Measurements from ENCODE around the gene RBMY1D. TPM values are rescaled to one million over a fixed set of nuclear protein-coding genes. Genes with fewer than 3 reads are reported as not detected.

RBMY1D gene
- total and polyA plus RNA-seq, 2 donors from 2014 or later = not detected

GRCh38 chrY:21839489-21839888 lies 54.8 kb downstream of the RBMY1D start:
- FAIRE-seq (no peak), DNase-seq (no peak)
- no peaks in the 10 kb centered on the region for H3K4me1 ChIP-seq (ENCODE audit: control insufficient read depth in 2 of 3, insufficient read depth in 2 of 3, low read depth in 1 of 3, low read length in 3 of 3)
- H3K9ac ChIP-seq (ENCODE audit: low read length in 3 of 3) = no peak overlapping the region
- no peak overlapping the region for H3K4me3 ChIP-seq (ENCODE audit: low read length in 3 of 3)
- intact Hi-C loops (cut with DNase I) = no loop called here
- H3K27me3 ChIP-seq (ENCODE audit: control insufficient read depth, insufficient read depth, low read length) = no peaks in the 10 kb centered on the region
- TF ChIP-seq CTCF (IDR thresholded peaks at IDR 0.05; ENCODE audit: borderline replicate concordance, extremely low read depth, insufficient read depth) = no peak
- H3K36me3 ChIP-seq (ENCODE audit: control insufficient read depth in 2 of 3, insufficient read depth in 3 of 3, low read length in 3 of 3) = no peaks in the 10 kb centered on the region
- no peak overlapping the region for H3K27ac ChIP-seq (ENCODE audit: low read depth in 2 of 2, low read length in 2 of 2)
- no peaks in the 10 kb centered on the region for H3K9me3 ChIP-seq (ENCODE audit: control insufficient read depth in 2 of 3, insufficient read depth in 1 of 3, low read length in 3 of 3)

GRCh38 chrY:21836343-21836742 lies 58.0 kb downstream of the RBMY1D start:
- H3K9me3 ChIP-seq (ENCODE audit: control insufficient read depth in 2 of 3, insufficient read depth in 1 of 3, low read length in 3 of 3) = no peaks in the 10 kb centered on the region
- TF ChIP-seq CTCF (IDR thresholded peaks at IDR 0.05; ENCODE audit: borderline replicate concordance, extremely low read depth, insufficient read depth) = no peak
- intact Hi-C loops (cut with DNase I) = no loop called here
- H3K4me1 ChIP-seq (ENCODE audit: control insufficient read depth in 2 of 3, insufficient read depth in 2 of 3, low read depth in 1 of 3, low read length in 3 of 3) = no peaks in the 10 kb centered on the region
- no peak overlapping the region for H3K9ac ChIP-seq (ENCODE audit: low read length in 3 of 3)
- no peak overlapping the region for H3K4me3 ChIP-seq (ENCODE audit: low read length in 3 of 3)
- FAIRE-seq (no peak), DNase-seq (no peak)
- no peaks in the 10 kb centered on the region for H3K27me3 ChIP-seq (ENCODE audit: control insufficient read depth, insufficient read depth, low read length)
- no peaks in the 10 kb centered on the region for H3K36me3 ChIP-seq (ENCODE audit: control insufficient read depth in 2 of 3, insufficient read depth in 3 of 3, low read length in 3 of 3)
- H3K27ac ChIP-seq (ENCODE audit: low read depth in 2 of 2, low read length in 2 of 2) = no peak overlapping the region

GRCh38 chrY:21835052-21835451 lies 59.3 kb downstream of the RBMY1D start:
- no peak for FAIRE-seq
- no peaks in the 10 kb centered on the region for H3K9me3 ChIP-seq (ENCODE audit: control insufficient read depth in 2 of 3, insufficient read depth in 1 of 3, low read length in 3 of 3)
- no peak for DNase-seq
- no peak overlapping the region for H3K4me3 ChIP-seq (ENCODE audit: low read length in 3 of 3)
- no peaks in the 10 kb centered on the region for H3K4me1 ChIP-seq (ENCODE audit: control insufficient read depth in 2 of 3, insufficient read depth in 2 of 3, low read depth in 1 of 3, low read length in 3 of 3)
- TF ChIP-seq CTCF (IDR thresholded peaks at IDR 0.05; ENCODE audit: borderline replicate concordance, extremely low read depth, insufficient read depth) = no peak
- H3K27me3 ChIP-seq (ENCODE audit: control insufficient read depth, insufficient read depth, low read length) = no peaks in the 10 kb centered on the region
- H3K9ac ChIP-seq (ENCODE audit: low read length in 3 of 3) = no peak overlapping the region
- H3K27ac ChIP-seq (ENCODE audit: low read depth in 2 of 2, low read length in 2 of 2) = no peak overlapping the region
- no peaks in the 10 kb centered on the region for H3K36me3 ChIP-seq (ENCODE audit: control insufficient read depth in 2 of 3, insufficient read depth in 3 of 3, low read length in 3 of 3)
- intact Hi-C loops (cut with DNase I) = no loop called here

Other genes with a start within 250 kb of the RBMY1D start
- gene RBMY1E, start 23.5 kb upstream of the RBMY1D start, total RNA-seq = not detected
- gene RBMY1E, start 23.5 kb upstream of the RBMY1D start, polyA plus RNA-seq (ENCODE audit: insufficient read depth, low read depth, low replicate concordance) = not detected